Astrocyte of the cerebellum (primary cell): ENCODE data around the gene GPC1.

Source experiments
- DNase-seq: peaks from one replicate; pipeline ENCODE4 v3.0.0-alpha.2; 2011; ENCODE audit warnings: low read depth
- H3K4me3 ChIP-seq: 2 replicates; pipeline ENCODE4 v1.5.1; 2011; ENCODE audit warnings: mild to moderate bottlenecking, low read depth, low read length, moderate library complexity
- in situ Hi-C: cut with HindIII; loops from 2 replicates; pipeline ENCODE4 v1.10.0; 2017; ENCODE audit warnings: low sequenced_read_pairs
- TF ChIP-seq, protein P1 (sequence below): IDR thresholded peaks from 2 replicates; pipeline ENCODE4 v1.5.1; 2012; ENCODE audit warnings: low read length, low read depth, moderate library complexity, mild to moderate bottlenecking; ENCODE audit errors: missing control alignments

The GPC1 gene

DNA sequence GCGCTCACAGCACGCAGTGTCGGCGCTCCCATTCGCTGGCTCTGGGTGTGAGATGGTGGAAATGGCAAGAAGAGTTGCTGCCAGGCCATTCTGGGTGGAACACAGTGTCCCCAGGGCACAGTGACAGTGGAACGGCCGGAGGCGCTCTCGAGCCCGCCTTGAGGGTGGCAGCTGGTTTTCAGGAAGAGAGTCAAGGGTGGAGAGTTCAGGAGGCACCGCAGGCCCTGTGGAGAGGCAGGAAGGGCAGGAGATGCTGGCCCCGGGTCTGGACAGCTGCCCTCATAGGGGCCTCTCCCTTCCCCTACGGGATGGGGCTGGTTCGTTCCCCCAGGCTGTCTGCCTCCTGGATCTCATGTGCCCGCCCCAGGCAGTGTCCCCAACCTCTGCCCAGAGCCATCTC is 12.5 kb downstream of the GPC1 start:
- TF ChIP-seq, protein P1, sequence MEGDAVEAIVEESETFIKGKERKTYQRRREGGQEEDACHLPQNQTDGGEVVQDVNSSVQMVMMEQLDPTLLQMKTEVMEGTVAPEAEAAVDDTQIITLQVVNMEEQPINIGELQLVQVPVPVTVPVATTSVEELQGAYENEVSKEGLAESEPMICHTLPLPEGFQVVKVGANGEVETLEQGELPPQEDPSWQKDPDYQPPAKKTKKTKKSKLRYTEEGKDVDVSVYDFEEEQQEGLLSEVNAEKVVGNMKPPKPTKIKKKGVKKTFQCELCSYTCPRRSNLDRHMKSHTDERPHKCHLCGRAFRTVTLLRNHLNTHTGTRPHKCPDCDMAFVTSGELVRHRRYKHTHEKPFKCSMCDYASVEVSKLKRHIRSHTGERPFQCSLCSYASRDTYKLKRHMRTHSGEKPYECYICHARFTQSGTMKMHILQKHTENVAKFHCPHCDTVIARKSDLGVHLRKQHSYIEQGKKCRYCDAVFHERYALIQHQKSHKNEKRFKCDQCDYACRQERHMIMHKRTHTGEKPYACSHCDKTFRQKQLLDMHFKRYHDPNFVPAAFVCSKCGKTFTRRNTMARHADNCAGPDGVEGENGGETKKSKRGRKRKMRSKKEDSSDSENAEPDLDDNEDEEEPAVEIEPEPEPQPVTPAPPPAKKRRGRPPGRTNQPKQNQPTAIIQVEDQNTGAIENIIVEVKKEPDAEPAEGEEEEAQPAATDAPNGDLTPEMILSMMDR = no peak
- no peak for DNase-seq
- in situ Hi-C loops = no loop called here
- no peak overlapping the region for H3K4me3 ChIP-seq

DNA sequence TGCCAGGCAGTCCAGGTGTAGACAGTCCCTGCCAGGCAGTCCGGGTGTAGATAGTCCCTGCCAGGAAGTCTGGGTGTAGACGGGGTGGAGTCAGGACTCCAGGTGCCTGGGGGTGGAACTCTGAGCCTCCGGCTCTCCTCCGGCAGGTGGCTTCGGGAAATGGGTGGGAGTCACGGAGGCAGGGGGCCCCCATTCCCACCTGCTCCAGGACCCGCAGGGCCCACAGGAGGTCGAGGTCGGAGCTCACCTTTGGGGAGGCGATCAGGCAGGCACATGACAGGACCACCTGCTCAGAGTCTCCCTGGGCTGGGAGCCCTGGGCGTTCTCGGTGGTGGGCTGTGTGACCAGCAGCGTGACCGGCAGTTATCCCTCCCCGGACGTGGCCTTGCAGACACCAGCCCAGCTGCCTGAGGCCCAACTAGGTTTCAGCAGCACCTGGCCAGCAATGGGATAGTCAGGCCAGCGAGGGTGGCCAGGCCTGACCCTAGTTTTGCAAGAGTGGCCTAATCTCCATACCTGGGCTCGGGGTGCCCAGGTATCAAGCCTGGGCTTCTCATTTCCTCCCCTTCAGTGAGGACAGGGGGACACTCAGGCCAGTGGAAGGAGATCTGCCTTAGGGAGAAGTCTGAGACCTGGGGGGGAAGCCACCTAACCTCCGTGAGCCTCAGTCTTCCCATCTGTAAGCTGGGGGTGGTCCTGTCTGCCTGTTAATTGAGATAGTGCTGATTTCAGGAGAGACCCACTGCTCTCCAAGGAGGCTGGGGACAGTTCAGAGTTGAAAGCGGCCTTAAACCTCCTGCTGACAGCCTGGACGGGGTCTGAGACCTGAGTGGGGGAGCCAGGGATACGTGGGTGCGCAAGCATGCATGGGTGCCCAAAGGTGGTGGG is 13.2 kb downstream of the GPC1 start:
- TF ChIP-seq, protein P1 = no peak
- H3K4me3 ChIP-seq = no peak overlapping the region
- in situ Hi-C loops = no loop called here
- DNase-seq = no peak

DNA sequence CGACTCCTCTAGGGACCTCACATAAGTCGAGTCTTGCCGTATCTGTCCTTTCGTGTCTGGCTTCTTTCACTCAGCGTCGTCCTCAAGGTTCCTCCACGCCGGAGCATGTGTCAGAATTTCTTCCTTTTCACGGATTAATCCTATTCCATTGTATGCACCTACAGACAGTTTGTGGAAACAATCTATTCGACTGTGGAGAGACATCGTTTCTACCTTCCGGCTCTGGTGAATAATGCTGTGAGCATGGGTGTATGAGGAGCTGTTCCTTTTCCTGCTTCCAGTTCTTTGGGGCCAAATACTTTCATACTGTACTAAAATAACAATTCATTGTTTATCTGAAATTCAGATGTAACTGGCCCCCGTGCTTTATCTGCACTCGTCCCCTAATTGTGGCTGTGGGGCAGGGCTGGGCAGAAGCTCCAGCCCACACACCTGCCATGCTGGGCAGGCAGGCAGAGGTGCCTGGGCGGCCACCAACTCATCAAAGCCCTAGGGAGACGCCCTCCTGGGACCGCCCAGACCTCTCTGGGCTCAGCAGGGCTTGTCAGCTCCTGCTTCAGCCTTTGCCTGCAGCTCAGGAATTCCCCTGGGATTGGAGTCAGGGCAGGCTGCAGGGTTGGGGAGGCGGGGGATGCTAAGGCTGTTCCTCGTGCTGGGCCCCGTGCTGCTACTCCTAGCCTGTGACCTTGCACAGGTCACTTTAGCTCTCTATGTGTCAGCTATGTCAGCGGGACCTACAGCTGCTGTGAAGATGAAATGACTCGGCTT is 14.5 kb downstream of the GPC1 start:
- H3K4me3 ChIP-seq = no peak overlapping the region
- TF ChIP-seq, protein P1 = no peak

DNA sequence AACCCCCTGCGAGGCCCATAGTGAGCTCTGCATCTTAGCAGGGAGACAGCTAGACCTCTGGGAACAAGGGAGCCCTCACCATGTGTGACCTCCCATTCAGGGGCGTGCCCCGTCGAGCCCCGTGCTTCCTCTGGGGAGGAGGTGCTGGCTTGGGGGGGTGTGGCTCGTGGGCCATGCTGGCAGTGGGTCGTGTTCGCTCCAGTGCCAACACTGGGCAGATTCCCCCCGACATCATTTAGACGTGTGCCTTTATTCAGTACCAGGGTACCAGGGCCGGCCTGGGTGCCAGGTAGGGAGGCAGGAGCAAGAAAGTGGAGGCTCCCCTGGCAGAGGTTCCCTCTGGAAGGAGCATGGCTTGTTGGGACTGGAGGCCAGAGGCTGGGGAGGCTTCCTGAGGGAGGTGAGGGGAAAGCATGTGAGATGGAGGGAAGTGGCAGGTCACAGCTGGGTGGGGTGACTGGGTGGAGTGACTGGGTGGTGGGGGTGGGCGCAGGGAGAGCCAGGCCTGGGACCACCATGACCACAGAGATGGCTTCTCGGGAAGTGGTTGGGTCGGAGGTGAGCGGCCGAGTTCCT is 15.2 kb downstream of the GPC1 start:
- no peak for DNase-seq
- TF ChIP-seq, protein P1 = no peak
- in situ Hi-C loops = no loop called here
- H3K4me3 ChIP-seq = no peak overlapping the region

More for the DNA sequence above, 14.5 kb downstream of the GPC1 start:
- in situ Hi-C loops = no loop called here
- no peak for DNase-seq

DNA sequence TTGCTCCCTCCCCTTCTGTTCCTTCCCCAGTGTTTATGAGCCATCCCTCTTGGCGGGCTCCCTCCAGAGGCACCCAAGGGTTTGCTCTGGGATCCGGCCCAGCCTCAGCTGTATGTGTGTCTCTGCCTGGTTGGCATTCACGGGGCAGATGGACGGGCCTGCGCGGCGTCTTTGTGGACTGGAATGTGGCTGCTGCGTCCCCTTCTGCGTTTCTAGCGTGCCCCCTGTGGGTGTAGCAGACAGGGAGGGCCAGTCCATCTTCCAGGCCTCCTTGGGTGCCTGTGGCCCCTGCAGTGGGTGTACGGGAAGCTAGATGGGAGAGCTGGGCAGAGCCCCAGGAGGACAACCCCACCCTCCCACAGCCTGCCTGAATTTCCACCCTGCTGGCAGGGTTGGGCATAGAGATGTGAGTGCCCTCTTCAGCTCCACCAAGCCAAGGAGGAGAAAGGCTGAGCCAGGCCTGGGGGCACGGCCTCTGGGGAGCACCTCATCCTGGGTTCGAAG is 15.7 kb downstream of the GPC1 start:
- DNase-seq = no peak
- H3K4me3 ChIP-seq = no peak overlapping the region
- in situ Hi-C loops = no loop called here
- TF ChIP-seq, protein P1 = no peak

DNA sequence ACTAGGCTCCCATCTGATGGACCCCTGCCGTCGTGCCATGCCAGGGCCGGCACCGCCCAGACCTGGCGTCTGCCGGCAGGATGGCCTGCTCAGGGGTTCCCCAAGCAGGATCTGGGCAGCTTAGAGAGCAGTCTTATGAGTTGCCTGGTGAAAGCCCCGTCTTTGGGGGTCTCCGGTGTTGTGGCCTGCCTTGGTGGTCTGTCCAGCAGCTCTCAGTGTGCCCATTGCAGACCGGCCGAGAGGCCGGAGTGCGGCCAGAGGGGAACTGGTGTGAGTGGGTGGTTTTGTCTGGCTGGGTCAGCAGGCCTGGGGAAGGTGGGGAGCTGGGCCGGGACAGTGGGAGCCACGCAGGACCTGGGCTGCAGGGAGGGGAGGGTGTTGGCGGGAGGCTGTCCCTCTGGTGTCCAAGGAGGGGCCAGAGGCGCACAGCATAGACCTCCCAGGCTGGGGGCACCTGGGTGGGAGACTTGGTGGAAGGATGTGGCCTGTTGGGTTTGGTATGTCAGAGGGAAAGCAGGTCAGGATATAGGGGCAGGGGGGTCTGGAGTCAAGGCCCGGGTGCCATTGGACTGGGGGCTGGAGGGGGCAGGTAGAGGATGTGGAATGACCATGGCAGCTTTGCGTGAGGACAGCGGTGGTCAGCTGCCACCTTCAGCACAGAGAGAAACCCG is 16.5 kb downstream of the GPC1 start:
- peak overlapping the region; percentile 43 for H3K4me3 ChIP-seq
- TF ChIP-seq, protein P1 = no peak
- in situ Hi-C loops = no loop called here
- no peak for DNase-seq
